Ectodermal cell (in vitro differentiated cells): ENCODE measurements around the gene RPL35.
"Not testable (repeated sequence)": the region's sequence is repeated elsewhere in the genome, so short reads cannot be mapped to it uniquely, and the experiment has no call there.

Experiments used
- H3K27ac ChIP-seq: 2 replicates; pipeline ENCODE4 v1.7.0; 2013; ENCODE audit warnings: mild to moderate bottlenecking, low read depth, low read length; ENCODE audit not compliant: insufficient read depth, poor library complexity, severe bottlenecking
- H3K27me3 ChIP-seq: 2 replicates; pipeline ENCODE4 v1.7.0; 2013; ENCODE audit warnings: mild to moderate bottlenecking, low read length; ENCODE audit not compliant: insufficient read depth, control insufficient read depth, poor library complexity, severe bottlenecking
- H3K36me3 ChIP-seq: one replicate; pipeline ENCODE4 v1.7.0; 2013; ENCODE audit warnings: low read length; ENCODE audit not compliant: control insufficient read depth, insufficient read depth
- H3K4me1 ChIP-seq: one replicate; pipeline ENCODE4 v1.7.0; 2013; ENCODE audit warnings: low read length; ENCODE audit not compliant: control insufficient read depth, insufficient read depth
- H3K4me3 ChIP-seq: 2 replicates; pipeline ENCODE4 v1.7.0; 2013; ENCODE audit warnings: low read depth, low read length, control low read depth; ENCODE audit not compliant: insufficient read depth
- H3K9me3 ChIP-seq: 2 replicates; pipeline ENCODE4 v1.7.0; 2013; ENCODE audit warnings: mild to moderate bottlenecking, low read length, moderate library complexity; ENCODE audit not compliant: control insufficient read depth
- WGBS, 2 experiments: methylation state at CpG; one replicate each; pipeline ENCODE4 v1.1.7; 2013; ENCODE audit warnings: missing lambda C conversion rate in 2 of 2; 5-methylcytosine and 5-hydroxymethylcytosine counted together

The RPL35 gene

DNA sequence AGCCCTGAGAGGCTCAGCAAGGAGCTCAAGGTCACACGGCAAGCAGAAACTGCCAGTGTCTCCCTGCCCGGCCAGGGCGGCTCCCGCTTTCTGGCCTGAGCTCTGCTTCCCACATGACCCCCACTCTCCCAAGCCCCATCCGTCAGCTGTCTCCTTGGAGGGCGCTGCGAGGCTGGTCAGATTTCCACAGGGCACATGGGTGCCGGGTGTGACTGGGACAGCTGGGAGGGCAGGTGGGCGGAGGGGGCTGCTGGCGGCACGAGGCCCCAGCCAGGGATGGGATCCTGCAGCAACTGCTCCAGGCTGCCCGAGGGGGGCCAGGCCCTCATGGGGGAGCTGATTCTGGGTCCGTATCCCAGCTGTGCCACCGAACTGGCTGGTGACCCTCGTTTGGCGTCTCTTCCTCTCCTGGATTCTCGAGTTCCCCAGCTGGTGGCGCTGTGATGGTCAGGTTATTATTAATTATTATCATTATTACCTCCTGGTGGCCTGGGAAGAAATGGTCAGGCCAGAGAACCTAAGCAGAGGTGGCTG is 21.4 kb downstream of the RPL35 start:
- 84 to 87% methylated on average over 16 to 17 of the region's 18 CpGs for WGBS, 2 experiments
- no peak overlapping the region for H3K4me3 ChIP-seq
- H3K27me3 ChIP-seq: no peaks in the 10 kb centered on the region
- H3K4me1 ChIP-seq: peaks cover 5% of the 10 kb centered on the region
- no peaks in the 10 kb centered on the region for H3K36me3 ChIP-seq
- H3K27ac ChIP-seq: no peak overlapping the region
- no peaks in the 10 kb centered on the region for H3K9me3 ChIP-seq

DNA sequence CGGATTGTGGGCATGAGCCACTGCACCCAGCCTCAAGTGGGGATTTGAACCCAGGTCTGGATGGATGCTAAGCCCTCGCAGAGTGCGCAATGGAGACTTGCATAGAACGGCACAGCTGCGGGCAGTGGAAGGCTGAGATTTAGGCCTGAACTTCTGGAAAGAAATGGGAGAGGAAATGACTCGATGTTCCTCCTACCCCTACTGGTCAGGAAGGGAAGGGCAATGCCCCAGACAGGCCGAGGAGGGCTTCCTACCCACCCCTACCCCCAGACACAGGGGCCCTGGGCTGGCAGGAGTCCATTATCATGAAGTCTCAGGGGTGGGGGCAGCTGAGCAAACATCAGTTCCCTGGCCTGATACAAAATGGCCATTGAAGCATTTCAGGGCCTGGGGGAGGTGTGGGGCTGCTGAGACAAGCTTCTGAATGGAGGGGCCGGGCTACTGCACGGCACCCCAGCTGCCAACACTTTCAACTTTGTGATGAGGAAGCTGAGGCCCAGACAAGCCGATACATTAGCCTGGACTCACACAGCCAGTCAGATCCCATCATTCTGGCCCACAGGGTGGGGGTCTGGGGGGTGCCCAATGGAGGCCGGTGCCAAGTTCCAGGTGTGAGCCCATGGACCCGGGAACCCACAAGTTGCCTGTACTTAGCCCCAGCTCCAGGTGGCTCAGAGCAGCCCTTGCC is 22.0 kb downstream of the RPL35 start:
- 73 to 75% methylated on average over 12 of the region's 12 CpGs for WGBS, 2 experiments
- no peak overlapping the region for H3K4me3 ChIP-seq
- H3K27me3 ChIP-seq: no peaks in the 10 kb centered on the region
- peaks cover 5% of the 10 kb centered on the region for H3K4me1 ChIP-seq
- H3K36me3 ChIP-seq: no peaks in the 10 kb centered on the region
- H3K9me3 ChIP-seq: no peaks in the 10 kb centered on the region
- H3K27ac ChIP-seq: no peak overlapping the region

DNA sequence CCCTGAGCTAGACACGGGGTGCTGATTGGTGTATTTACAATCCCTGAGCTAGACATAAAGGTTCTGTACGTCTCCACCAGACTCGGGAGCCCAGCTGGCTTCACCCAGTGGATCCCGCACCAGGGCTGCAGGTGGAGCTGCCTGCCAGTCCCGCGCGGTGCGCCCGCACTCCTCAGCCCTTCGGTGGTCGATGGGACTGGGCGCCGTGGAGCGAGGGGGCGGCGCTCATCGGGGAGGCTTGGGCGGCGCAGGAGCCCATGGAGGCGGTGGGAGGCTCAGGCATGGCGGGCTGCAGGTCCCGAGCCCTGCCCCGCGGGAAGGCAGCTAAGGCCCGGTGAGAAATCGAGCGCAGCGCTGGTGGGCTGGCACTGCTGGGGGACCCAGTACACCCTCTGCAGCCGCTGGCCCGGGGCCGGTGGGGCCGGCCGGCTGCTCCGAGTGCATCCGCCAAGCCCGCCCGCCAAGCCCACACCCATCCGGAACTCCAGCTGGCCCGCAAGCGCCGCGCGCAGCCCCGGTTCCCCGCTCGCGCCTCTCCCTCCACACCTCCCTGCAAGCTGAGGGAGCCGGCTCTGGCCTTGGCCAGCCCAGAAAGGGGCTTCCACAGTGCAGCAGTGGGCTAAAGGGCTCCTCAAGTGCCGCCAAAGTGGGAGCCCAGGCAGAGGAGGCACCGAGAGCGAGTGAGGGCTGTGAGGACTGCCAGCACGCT is 23.0 kb downstream of the RPL35 start:
- WGBS, 2 experiments: 96 to 97% methylated on average over 41 to 48 of the region's 52 CpGs
- H3K27me3 ChIP-seq, H3K4me3 ChIP-seq, H3K9me3 ChIP-seq, H3K4me1 ChIP-seq, H3K27ac ChIP-seq, H3K36me3 ChIP-seq: not testable (repeated sequence)

DNA sequence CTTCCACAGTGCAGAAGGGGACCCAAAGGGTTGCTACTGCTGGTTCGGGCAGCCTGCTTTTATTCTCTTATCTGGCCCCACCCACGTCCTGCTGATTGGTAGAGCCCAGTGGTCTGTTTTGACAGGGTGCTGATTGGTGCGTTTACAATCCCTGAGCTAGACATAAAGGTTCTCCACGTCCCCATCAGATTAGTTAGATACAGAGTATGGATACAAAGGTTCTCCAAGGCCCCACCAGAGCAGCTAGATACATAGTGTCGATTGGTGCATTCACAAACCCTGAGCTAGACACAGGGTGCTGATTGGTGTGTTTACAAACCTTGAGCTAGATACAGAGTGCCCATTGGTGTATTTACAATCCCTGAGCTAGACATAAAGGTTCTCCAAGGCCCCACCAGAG is 23.6 kb downstream of the RPL35 start:
- H3K27ac ChIP-seq, H3K4me3 ChIP-seq, H3K36me3 ChIP-seq, H3K27me3 ChIP-seq, H3K9me3 ChIP-seq, H3K4me1 ChIP-seq: not testable (repeated sequence)
- 61 to 75% methylated on average over 3 to 5 of the region's 5 CpGs for WGBS, 2 experiments

DNA sequence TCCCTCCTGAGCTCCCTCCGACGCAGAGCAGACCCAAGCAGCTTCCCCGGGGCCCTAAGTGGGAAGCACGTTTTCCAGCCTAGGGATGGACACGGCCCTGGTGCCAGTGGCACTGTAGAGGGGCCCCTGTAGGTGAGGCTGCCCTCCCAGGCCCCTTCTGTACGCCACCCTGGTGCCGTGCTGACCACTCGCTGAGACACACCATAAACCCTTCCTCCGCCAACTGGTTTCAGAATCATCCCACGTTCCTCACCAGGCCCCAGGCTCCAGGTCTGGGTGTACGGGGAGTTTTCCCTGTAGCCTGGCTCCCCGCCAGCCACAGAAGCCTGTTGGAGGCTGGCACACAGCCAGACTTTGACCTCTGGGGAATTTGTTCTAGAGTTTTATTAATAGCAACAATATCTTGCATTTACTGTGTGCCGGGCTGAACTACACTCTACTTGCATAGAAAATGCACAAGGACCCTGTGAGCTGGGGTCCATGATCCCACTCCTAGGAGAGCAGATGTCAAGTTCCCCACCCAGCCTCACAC is 26.7 kb downstream of the RPL35 start:
- H3K27me3 ChIP-seq: no peaks in the 10 kb centered on the region
- no peak overlapping the region for H3K4me3 ChIP-seq
- no peak overlapping the region for H3K27ac ChIP-seq
- H3K4me1 ChIP-seq: no peaks in the 10 kb centered on the region
- H3K36me3 ChIP-seq: no peaks in the 10 kb centered on the region
- 90 to 92% methylated on average over 13 of the region's 13 CpGs for WGBS, 2 experiments
- H3K9me3 ChIP-seq: no peaks in the 10 kb centered on the region

DNA sequence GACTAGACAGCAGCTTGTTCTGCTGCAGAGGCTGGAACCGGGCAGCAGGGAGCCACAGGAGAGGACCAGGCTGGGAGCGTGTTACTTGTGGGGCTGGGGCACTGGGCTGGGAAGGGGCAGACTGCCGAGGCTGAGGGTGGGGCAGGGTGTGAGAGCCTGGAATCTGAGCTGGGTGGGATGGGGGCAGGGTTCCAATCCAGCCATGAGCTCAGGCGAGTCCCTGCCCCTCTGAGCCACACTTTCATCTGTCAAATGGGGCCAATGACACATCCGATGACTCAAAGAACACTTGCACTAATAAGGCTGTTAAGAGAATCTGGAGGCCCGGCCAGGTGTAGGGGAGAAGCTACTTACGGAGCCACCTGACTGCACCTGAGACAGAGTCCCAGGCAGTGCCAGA is 27.2 kb downstream of the RPL35 start:
- WGBS, 2 experiments: 78 to 82% methylated on average over 7 of the region's 7 CpGs
- Histone ChIP-seq H3K36me3 (no peaks in the 10 kb centered on the region), H3K9me3 (no peaks in the 10 kb centered on the region), H3K27ac (no peak overlapping the region), H3K4me1 (no peaks in the 10 kb centered on the region), H3K27me3 (no peaks in the 10 kb centered on the region), H3K4me3 (no peak overlapping the region)

DNA sequence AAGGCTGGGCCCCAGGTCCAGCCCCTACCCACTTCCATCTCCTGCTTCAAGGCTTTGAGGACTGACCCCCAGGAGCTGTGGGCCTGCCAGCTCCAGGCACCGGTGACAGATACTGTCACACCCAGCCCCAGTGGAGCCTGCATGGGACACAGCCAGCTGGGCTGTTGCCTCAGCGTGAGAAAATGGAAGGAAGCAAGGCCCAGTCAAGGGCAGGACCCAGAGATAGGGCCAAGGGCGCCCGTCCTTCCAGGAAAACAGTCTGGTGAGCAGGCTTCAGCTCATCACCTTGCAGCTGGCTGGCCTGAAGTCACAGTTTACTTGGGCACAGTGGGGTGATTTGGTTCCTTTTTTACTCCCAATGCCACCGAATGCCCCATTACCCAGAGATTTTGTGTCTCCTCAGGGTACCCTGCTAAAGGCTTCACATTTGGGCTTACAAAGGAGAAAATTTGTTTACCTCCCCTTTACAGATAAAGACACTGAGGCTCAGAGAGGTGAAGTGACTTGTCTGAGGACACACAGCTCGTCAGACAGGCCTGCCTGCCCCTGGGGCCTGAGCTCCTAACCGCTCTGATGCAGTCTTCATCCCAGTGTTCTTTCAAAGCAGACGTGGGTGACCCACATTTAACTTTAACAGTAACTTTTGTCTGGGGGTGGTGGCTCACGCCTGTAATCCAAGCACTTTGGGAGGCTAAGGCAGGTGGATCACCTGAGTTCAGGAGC is 30.0 kb downstream of the RPL35 start:
- no peak overlapping the region for H3K27ac ChIP-seq
- no peaks in the 10 kb centered on the region for H3K36me3 ChIP-seq
- H3K4me3 ChIP-seq: no peak overlapping the region
- no peaks in the 10 kb centered on the region for H3K9me3 ChIP-seq
- no peaks in the 10 kb centered on the region for H3K27me3 ChIP-seq
- H3K4me1 ChIP-seq: no peaks in the 10 kb centered on the region
- 91 to 92% methylated on average over 9 of the region's 9 CpGs for WGBS, 2 experiments

DNA sequence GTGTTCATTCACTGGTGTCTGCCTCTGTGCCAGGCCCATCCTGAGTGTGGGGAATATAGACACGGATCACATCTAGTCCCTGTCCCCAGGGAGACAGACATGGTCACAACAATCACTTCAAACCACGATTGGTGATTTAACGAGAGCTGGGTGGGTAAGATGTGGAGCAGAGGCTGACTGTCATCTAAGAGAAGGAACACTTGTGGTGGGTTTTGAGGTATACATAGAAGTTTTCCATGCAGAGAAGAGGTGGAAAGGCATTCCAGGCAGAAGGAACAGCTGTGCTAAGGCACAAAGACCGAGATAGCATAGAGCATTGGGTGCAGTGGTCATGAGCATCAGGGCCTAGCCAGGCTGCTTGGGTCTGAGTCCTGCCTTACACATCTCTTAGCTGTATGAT is 31.2 kb downstream of the RPL35 start:
- WGBS, 2 experiments: 72 to 73% methylated on average over 4 of the region's 4 CpGs
- H3K36me3 ChIP-seq: no peaks in the 10 kb centered on the region
- no peak overlapping the region for H3K4me3 ChIP-seq
- no peaks in the 10 kb centered on the region for H3K9me3 ChIP-seq
- H3K27me3 ChIP-seq: no peaks in the 10 kb centered on the region
- no peaks in the 10 kb centered on the region for H3K4me1 ChIP-seq
- H3K27ac ChIP-seq: no peak overlapping the region

DNA sequence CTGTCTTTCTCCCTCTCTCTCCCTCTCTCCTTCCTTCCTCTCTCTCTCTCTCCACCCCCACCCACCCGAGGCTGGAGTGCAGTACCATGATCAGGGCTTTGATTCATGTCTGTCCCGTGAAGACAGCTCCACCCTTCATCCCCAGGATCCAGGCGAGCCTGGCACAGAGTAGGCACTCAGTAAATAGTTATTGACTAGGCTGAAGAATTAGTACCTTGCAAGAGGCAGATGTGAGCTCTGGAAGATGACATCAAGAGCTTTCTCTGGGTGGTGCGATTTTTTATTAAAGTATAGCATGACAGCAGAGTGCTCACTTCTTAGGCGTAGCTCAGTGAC is 32.5 kb downstream of the RPL35 start:
- Histone ChIP-seq H3K4me3 (no peak overlapping the region), H3K27ac (no peak overlapping the region), H3K27me3 (no peaks in the 10 kb centered on the region), H3K36me3 (no peaks in the 10 kb centered on the region), H3K9me3 (no peaks in the 10 kb centered on the region), H3K4me1 (no peaks in the 10 kb centered on the region)
- 57 to 68% methylated on average over 5 of the region's 5 CpGs for WGBS, 2 experiments
